GM18867 (cell line): ENCODE data around the gene DCAF12L1.

Experiments used
- ATAC-seq: cut with Tn5 transposase; IDR thresholded peaks from one replicate; pipeline ENCODE4 v1.9.1; 2021; ENCODE audit warnings: mild to moderate bottlenecking, moderate library complexity; ENCODE audit not compliant: unreplicated experiment

DCAF12L1 gene

DNA sequence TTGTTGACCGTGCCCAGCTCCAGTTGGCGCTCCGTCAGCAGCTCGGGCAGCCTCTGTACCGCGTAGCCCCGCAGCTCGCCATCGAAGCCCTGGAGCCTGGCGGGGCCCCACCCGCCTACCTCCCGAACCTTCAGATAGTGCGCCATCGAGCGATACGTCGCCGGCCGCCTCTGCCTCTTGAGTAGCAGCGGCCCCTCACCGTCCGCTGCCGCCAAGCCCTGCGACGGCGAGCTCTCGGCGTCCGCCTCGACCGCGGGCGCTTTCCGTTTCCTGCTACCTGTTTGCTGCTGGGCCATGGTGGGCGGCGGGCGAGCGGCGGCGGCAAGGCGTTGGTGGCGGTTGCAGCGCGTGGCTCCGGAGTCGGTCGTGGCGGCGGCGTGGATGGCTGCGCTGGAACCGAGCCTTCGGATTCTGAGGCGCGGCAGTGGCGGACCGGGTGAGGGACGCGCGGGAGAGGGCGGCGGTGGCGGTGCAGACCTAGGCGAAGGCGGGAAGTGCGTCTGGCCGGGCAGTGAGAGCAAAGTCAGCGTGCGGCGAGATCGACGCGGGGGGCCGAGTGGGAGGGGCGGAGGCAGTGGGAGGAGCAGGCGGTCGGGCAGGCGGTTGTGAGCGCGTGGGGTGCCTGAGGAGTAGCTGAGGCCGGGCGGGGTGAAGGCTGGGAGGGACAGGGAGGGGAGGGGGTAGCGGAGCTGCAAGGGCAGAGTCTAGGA is at the start of gene DCAF12L1:
Gene DCAF12L1, minus strand, starts transcription at position 502 of the 710 bp plus-strand sequence. Its CDS starts 206 bp downstream, at position 296.
- no peak for ATAC-seq

DNA sequence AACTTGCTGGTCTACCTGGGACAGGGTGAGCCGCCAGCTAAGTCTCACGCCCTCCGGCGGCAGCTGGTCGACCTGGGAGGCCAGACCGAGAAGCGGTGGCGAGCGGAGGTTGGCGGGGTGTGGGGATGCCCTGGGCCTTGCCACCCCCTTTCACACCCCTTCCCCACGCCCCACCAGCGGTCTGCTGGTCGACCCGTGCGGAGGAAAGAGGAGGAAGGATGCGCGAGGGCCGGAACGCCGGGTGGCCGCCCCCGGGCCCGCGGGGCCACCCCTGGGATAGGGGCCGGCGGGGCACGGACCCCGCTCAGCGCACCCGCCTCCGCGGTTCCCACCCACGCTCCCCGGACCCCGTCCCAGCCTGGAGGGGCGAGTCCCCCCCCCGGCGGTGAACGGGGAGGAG is 28.3 kb upstream of the DCAF12L1 start:
- no peak for ATAC-seq

DNA sequence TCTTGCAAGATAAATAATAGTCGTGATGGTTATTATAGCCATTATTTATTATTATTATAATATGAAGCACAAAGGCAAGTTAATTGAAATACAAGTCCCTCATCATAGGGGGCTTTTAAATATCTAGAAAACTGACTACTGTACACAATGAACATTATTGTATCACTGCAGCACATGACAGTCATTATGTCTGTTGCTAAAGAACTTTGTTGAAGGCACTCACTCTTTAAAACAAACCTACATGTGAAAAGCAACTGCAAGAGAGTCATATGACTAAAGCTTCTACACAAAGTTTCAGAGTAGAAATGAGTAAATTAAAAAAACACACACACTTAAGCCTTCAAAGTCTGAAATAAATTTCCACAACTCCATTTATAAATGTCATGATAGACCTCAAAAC is 23.3 kb upstream of the DCAF12L1 start:
- no peak for ATAC-seq

DNA sequence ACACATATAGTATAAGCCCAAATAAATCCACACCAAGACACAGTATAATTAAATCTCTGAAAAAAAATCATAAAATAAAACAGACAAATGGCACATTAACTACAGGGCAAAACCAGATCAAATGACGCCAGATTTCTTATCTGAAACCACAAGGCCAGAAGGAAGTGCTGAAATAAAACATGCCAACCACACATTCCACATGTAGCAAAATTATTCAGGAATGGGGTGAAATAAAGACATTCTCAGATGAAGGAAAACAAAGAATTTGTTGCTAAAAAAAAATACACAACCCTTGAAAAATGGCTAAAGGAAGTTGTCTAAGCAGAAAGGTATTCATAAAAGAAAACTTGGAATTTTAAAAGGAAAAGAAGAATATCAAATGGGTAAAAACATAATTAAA is 4.5 kb upstream of the DCAF12L1 start:
- ATAC-seq: no peak

DNA sequence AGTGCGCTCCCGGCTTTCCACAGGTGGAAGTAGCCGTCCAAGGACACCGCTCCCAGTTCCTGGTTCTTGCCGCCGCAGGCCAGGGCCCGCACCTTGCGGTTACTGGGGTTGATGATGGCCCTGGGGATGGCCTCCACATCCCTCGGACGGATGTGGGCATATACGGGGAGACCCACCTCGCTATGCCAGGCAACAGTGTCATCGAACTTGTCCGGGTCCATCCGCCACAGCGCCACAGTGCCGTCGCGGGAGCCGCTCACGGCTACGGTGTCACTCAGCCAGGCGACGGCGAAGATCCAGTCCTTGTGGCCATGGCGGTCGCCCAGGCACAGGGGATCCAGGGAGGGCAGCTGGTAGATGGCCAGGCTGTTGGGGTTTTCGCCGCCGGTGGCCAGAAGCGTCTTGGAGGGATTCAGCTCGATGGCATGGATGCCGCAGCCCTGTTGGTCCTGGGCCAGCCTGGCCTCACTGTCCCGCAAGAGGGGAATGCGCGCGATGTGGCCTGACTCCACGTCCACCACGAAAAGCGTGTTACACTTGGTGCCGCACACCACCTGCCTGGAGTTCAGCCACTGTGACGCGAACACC is 795 bp downstream of the DCAF12L1 start:
- no peak for ATAC-seq

DNA sequence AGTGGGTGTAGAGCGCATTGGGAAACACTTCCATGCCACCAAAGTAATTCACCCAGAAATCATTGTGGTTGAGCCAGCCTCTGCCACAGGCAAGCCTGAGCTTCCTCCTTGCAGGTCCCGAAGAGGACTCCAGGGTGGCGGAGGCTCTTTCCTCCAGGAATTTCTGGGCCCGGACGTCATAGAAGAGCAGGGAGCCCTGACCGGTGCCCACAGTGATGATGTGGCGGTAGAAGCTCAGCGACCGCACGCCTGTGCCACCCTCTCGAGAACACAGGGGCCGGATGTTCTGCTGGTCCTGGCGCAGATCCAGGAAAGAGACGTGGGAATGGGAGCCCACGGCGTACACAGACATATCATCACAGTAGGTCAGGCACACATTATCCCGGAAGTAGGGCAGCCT is 1.3 kb downstream of the DCAF12L1 start:
- ATAC-seq: no peak

GRCh38 chrX:126550816-126551215 is 1.8 kb downstream of the DCAF12L1 start:
- ATAC-seq: no peak

GRCh38 chrX:126509923-126510322 is 42.7 kb downstream of the DCAF12L1 start:
- no peak for ATAC-seq
